SKM-1 (cell line): Measurements from ENCODE around the gene RIC1.

Source experiments
- DNase-seq: peaks from one replicate; lab custom pipeline; 2025; ENCODE audit not compliant: unreplicated experiment; lab: John Stamatoyannopoulos, UW

The RIC1 gene

DNA sequence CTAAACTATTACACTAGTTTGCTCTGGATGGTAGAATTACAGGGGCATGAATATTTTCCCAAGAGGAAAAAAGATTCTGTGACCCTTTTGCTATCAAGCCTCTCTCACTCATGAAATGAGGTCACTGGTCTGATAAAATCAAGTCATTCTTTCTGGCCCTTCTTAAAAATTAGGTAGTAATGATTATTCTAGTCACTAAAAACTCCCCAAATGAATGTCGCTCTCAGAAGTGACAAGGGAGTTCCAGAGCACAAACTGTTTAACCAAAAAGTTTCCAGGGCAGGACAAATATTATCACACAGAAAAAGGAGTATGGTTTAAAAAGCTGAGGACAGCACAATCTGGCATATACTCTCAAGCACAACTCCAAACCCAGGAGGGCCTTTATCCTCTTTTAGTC, 191.5 kb downstream of the RIC1 start:
- DNase-seq, result no peak

DNA sequence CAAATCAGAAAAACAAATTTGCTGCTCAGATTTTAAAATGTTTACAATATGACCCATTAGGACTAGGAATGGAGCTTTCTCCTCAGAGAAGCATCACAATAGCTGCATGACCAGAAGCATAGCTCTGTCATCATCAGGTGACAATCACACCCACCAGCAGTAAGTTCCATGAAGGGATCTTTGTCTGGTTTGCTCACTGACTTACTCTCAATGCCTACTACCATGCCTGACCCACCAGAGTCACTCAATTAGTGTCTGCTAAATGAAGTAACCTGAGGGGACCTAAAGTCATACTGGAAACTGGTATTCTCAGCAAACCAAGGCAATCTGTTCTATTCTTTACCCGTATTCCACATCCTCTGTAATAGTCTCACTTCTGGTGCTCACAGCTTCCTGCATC, 196.3 kb downstream of the RIC1 start:
- DNase-seq, result no peak
